Astrocyte (in vitro differentiated cells and primary cell): ENCODE data around the gene PTTG1. TPM values are rescaled to one million over a fixed set of nuclear protein-coding genes. Genes with fewer than 3 reads are reported as not detected.

ENCODE experiments used
- DNase-seq: peaks from one replicate; pipeline ENCODE4 v3.0.0-alpha.2; 2010; ENCODE audit warnings: low read depth
- FAIRE-seq: peaks from 2 replicates; lab custom pipeline; 2011; peaks lifted over from hg19 to GRCh38; lab: Jason Lieb, UNC
- H2AFZ ChIP-seq: 2 replicates; pipeline ENCODE4 v1.6.0; 2012; ENCODE audit warnings: low read depth, low read length, inconsistent platforms
- H3K27ac ChIP-seq: 2 replicates; pipeline ENCODE4 v1.5.1; 2011; ENCODE audit warnings: low read depth, low read length, inconsistent platforms
- H3K27me3 ChIP-seq: 2 replicates; pipeline ENCODE4 v1.6.0; 2011; ENCODE audit warnings: low read length, inconsistent platforms; ENCODE audit not compliant: insufficient read depth
- H3K36me3 ChIP-seq: 2 replicates; pipeline ENCODE4 v1.5.1; 2011; ENCODE audit warnings: low read length, inconsistent platforms; ENCODE audit not compliant: insufficient read depth
- H3K4me1 ChIP-seq: 2 replicates; pipeline ENCODE4 v1.5.1; 2011; ENCODE audit warnings: low read length, inconsistent platforms; ENCODE audit not compliant: insufficient read depth
- H3K4me2 ChIP-seq: 2 replicates; pipeline ENCODE4 v1.6.0; 2012; ENCODE audit warnings: low read length, inconsistent platforms
- H3K4me3 ChIP-seq: 2 replicates; pipeline ENCODE4 v1.5.1; 2011; ENCODE audit warnings: low read depth, mild to moderate bottlenecking, low read length, inconsistent platforms; ENCODE audit not compliant: insufficient read depth
- H3K79me2 ChIP-seq: 2 replicates; pipeline ENCODE4 v1.6.0; 2012; ENCODE audit warnings: mild to moderate bottlenecking, low read length, inconsistent platforms; ENCODE audit not compliant: insufficient read depth
- H3K9ac ChIP-seq: 2 replicates; pipeline ENCODE4 v1.6.0; 2012; ENCODE audit warnings: mild to moderate bottlenecking, low read length, inconsistent platforms
- H3K9me3 ChIP-seq: 2 replicates; pipeline ENCODE4 v1.5.1; 2012; ENCODE audit warnings: low read depth, mild to moderate bottlenecking, low read length, inconsistent platforms; ENCODE audit not compliant: insufficient read depth
- H4K20me1 ChIP-seq: 2 replicates; pipeline ENCODE4 v1.6.0; 2012; ENCODE audit warnings: low read length, inconsistent platforms; ENCODE audit not compliant: insufficient read depth
- H3K27ac Mint-ChIP-seq: one replicate; pipeline ENCODE4 v1.8.0; 2021; ENCODE audit warnings: mild to moderate bottlenecking, mixed read lengths; ENCODE audit not compliant: unreplicated experiment
- H3K27me3 Mint-ChIP-seq: one replicate; pipeline ENCODE4 v1.8.0; 2021; ENCODE audit warnings: low read depth, mixed read lengths; ENCODE audit not compliant: unreplicated experiment
- H3K36me3 Mint-ChIP-seq: one replicate; pipeline ENCODE4 v1.8.0; 2021; ENCODE audit warnings: low read depth, mixed read lengths; ENCODE audit not compliant: unreplicated experiment
- H3K4me1 Mint-ChIP-seq: one replicate; pipeline ENCODE4 v1.8.0; 2021; ENCODE audit warnings: low read depth, mixed read lengths; ENCODE audit not compliant: unreplicated experiment
- H3K4me3 Mint-ChIP-seq: one replicate; pipeline ENCODE4 v1.8.0; 2021; ENCODE audit warnings: mild to moderate bottlenecking, moderate library complexity, mixed read lengths; ENCODE audit not compliant: unreplicated experiment
- H3K9me3 Mint-ChIP-seq: one replicate; pipeline ENCODE4 v1.8.0; 2021; ENCODE audit warnings: mild to moderate bottlenecking, mixed read lengths; ENCODE audit not compliant: unreplicated experiment
- EZH2 ChIP-seq: IDR thresholded peaks from 2 replicates; pipeline ENCODE4 v1.6.1; 2012; ENCODE audit warnings: mild to moderate bottlenecking, low read length, inconsistent platforms; ENCODE audit not compliant: insufficient read depth
- total RNA-seq: library from RNA; stranded (reverse); gene quantifications from 2 replicates; pipeline ENCODE4 v1.2.1, GENCODE V29; 2021
- TF ChIP-seq, protein P1 (sequence below): IDR thresholded peaks from 2 replicates; pipeline ENCODE4 v1.5.1; 2011; ENCODE audit warnings: low read depth, mild to moderate bottlenecking, inconsistent platforms, low read length, moderate library complexity; ENCODE audit not compliant: insufficient read depth

Gene PTTG1
- total RNA-seq, 1 donor from 2014 or later, result 20.4 TPM

DNA sequence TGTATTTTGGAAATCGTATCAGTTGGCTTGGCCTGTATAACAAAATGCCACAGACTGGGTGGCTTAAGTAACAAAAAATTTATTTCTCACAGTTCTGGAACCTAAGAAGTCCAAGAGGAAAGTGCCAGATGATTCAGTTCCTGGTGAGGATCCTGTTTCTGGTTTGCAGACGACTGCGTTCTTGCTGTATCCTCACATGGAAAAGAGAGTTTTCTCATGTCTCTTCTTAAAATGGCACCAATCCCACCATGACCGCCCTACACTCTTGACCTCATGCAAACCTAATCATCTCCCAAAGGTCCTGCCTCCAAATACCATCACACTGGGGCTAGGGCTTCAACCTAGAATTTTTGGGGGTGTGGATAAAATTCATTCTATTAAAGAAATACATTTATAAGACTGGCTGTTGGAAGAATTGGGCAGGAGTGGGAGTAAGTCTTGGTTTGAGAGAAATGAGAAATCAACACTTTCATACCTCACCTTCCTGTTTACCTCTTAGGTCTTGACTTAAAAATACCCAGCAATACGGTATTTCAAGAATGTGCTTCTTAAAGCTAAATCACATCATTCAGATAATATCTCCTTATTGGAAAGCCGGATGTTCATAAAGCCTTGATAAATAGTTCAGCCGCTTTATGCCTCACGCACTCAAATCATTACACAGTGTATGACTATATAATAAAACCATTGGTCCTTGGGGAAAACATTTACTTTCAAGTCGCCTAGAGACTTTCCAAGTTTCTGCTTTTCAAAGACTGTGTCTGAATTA, 28.7 kb downstream of the PTTG1 start:
- peaks cover 6% of the 10 kb centered on the region for H3K9me3 Mint-ChIP-seq
- H3K27ac Mint-ChIP-seq, result no peak overlapping the region
- Histone ChIP-seq H3K79me2 (no peaks in the 10 kb centered on the region), H2AFZ (no peak overlapping the region), H3K4me3 (no peak overlapping the region), H3K27ac (no peak overlapping the region), H3K4me2 (no peak overlapping the region), H3K9ac (no peak overlapping the region), H3K36me3 (no peaks in the 10 kb centered on the region), H4K20me1 (no peaks in the 10 kb centered on the region), H3K27me3 (no peaks in the 10 kb centered on the region), H3K9me3 (no peaks in the 10 kb centered on the region), H3K4me1 (no peaks in the 10 kb centered on the region)
- H3K4me3 Mint-ChIP-seq, result no peak overlapping the region
- H3K36me3 Mint-ChIP-seq, result no peaks in the 10 kb centered on the region
- H3K4me1 Mint-ChIP-seq, result no peaks in the 10 kb centered on the region
- FAIRE-seq (no peak), DNase-seq (no peak)
- TF ChIP-seq, protein P1, sequence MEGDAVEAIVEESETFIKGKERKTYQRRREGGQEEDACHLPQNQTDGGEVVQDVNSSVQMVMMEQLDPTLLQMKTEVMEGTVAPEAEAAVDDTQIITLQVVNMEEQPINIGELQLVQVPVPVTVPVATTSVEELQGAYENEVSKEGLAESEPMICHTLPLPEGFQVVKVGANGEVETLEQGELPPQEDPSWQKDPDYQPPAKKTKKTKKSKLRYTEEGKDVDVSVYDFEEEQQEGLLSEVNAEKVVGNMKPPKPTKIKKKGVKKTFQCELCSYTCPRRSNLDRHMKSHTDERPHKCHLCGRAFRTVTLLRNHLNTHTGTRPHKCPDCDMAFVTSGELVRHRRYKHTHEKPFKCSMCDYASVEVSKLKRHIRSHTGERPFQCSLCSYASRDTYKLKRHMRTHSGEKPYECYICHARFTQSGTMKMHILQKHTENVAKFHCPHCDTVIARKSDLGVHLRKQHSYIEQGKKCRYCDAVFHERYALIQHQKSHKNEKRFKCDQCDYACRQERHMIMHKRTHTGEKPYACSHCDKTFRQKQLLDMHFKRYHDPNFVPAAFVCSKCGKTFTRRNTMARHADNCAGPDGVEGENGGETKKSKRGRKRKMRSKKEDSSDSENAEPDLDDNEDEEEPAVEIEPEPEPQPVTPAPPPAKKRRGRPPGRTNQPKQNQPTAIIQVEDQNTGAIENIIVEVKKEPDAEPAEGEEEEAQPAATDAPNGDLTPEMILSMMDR, result no peak
- no peak for TF ChIP-seq EZH2
- peaks cover 6% of the 10 kb centered on the region for H3K27me3 Mint-ChIP-seq

DNA sequence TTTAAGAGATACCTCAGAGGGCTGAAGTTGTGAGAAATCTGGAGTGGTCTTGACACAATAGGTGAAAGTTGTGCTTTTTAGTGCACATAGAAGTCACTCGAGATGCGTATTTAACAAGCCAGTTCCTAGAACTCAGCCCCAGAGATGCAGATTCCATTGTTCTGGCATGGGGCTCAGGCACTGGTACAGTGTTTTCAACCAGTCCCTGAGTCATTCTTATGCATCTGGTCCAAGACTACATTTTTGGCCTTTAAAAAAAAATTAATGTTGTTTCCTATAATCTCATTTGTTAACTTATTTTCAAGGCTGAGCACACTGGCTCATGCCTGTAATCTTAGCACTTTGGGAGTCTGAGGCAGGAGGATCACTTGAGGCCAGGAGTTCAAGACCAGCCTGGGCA, 29.6 kb downstream of the PTTG1 start:
- no peaks in the 10 kb centered on the region for H3K36me3 Mint-ChIP-seq
- Histone ChIP-seq H3K4me2 (no peak overlapping the region), H3K27me3 (no peaks in the 10 kb centered on the region), H3K4me1 (no peaks in the 10 kb centered on the region), H4K20me1 (no peaks in the 10 kb centered on the region), H2AFZ (no peak overlapping the region), H3K27ac (no peak overlapping the region), H3K9me3 (no peaks in the 10 kb centered on the region), H3K79me2 (no peaks in the 10 kb centered on the region), H3K36me3 (no peaks in the 10 kb centered on the region), H3K4me3 (no peak overlapping the region), H3K9ac (no peak overlapping the region)
- DNase-seq (no peak), FAIRE-seq (no peak)
- H3K27me3 Mint-ChIP-seq, result peaks cover 6% of the 10 kb centered on the region
- H3K4me1 Mint-ChIP-seq, result no peaks in the 10 kb centered on the region
- H3K27ac Mint-ChIP-seq, result no peak overlapping the region
- H3K4me3 Mint-ChIP-seq, result no peak overlapping the region
- H3K9me3 Mint-ChIP-seq, result peaks cover 6% of the 10 kb centered on the region
- TF ChIP-seq, protein P1, result no peak
- no peak for TF ChIP-seq EZH2

DNA sequence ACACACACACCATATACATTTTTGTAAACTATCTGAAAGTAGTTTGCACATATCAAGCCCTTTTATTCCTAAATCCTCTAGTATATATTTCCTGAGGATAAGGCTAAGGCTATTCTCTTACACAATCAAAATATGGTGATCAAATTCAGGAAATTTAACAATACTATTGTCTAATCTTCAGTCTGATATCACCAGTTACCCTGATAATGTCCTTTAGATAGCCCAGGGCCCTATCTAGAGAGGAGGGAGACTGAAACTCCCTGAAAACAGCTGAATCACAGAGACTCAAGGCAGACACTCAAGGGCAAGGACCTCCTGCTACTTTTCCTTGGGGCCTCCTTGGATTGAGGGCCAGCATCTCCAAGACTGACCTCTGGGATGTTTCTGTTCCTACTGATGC, 30.4 kb downstream of the PTTG1 start:
- Histone ChIP-seq H3K9me3 (no peaks in the 10 kb centered on the region), H3K79me2 (no peaks in the 10 kb centered on the region), H3K4me3 (no peak overlapping the region), H3K4me2 (no peak overlapping the region), H2AFZ (no peak overlapping the region), H4K20me1 (no peaks in the 10 kb centered on the region), H3K36me3 (no peaks in the 10 kb centered on the region), H3K27ac (no peak overlapping the region), H3K4me1 (no peaks in the 10 kb centered on the region), H3K27me3 (no peaks in the 10 kb centered on the region), H3K9ac (no peak overlapping the region)
- no peak overlapping the region for H3K4me3 Mint-ChIP-seq
- H3K36me3 Mint-ChIP-seq, result no peaks in the 10 kb centered on the region
- no peak for TF ChIP-seq EZH2
- TF ChIP-seq, protein P1, result no peak
- no peak for FAIRE-seq
- no peaks in the 10 kb centered on the region for H3K4me1 Mint-ChIP-seq
- DNase-seq, result no peak
- peaks cover 7% of the 10 kb centered on the region for H3K9me3 Mint-ChIP-seq
- peaks cover 6% of the 10 kb centered on the region for H3K27me3 Mint-ChIP-seq
- no peak overlapping the region for H3K27ac Mint-ChIP-seq
